Cerebellar nuclear complex (tissue), 1 donor: ENCODE data around the gene NGFR.

ENCODE experiments used
- DNase-seq, 2 experiments: peaks; one replicate each; lab custom pipeline; 2025; lab: John Stamatoyannopoulos, UW

Gene NGFR

GRCh38 chr17:49515196-49515770 is 20.2 kb downstream of the NGFR start:
- peak; percentile 91 to 93 for DNase-seq

- no peak for DNase-seq
Observed at GRCh38 chr17:49516180-49516579, 21.1 kb downstream of the NGFR start.

GRCh38 chr17:49518346-49519078 is 23.4 kb downstream of the NGFR start:
- DNase-seq: no peak

GRCh38 chr17:49519781-49520180 is 24.7 kb downstream of the NGFR start:
- DNase-seq: no peak

GRCh38 chr17:49520386-49521087 is 25.4 kb downstream of the NGFR start:
- no peak for DNase-seq

GRCh38 chr17:49521088-49521450 is 26.0 kb downstream of the NGFR start:
- no peak for DNase-seq

- no peak for DNase-seq
Observed at GRCh38 chr17:49521471-49522356, 26.6 kb downstream of the NGFR start.

GRCh38 chr17:49522357-49522890 is 27.3 kb downstream of the NGFR start:
- no peak for DNase-seq

- no peak for DNase-seq
Observed at GRCh38 chr17:49523196-49523595, 28.1 kb downstream of the NGFR start.

GRCh38 chr17:49523706-49524472 is 28.8 kb downstream of the NGFR start:
- no peak for DNase-seq

- DNase-seq: no peak
Observed at GRCh38 chr17:49524473-49525359, 29.6 kb downstream of the NGFR start.

GRCh38 chr17:49525831-49526741 is 31.0 kb downstream of the NGFR start:
- peak; percentile 84 to 87 for DNase-seq

- DNase-seq: no peak
Observed at GRCh38 chr17:49527927-49528651, 33.0 kb downstream of the NGFR start.

GRCh38 chr17:49528966-49529365 is 33.9 kb downstream of the NGFR start:
- DNase-seq: no peak

GRCh38 chr17:49530118-49530517 is 35.0 kb downstream of the NGFR start:
- no peak for DNase-seq

GRCh38 chr17:49543860-49544259 is 48.8 kb downstream of the NGFR start:
- no peak for DNase-seq

GRCh38 chr17:49545007-49545660 is 50.0 kb downstream of the NGFR start:
- no peak for DNase-seq
